ENCODE data around the gene EPHB1. TPM values are rescaled to one million over a fixed set of nuclear protein-coding genes. Genes with fewer than 3 reads are reported as not detected.
"Not testable (repeated sequence)": the region's sequence is repeated elsewhere in the genome, so short reads cannot be mapped to it uniquely, and the experiment has no call there.

The EPHB1 gene
- total RNA-seq, 4 donors from 2014 or later: 11.1 to 14.2 (median 13.0) TPM

DNA sequence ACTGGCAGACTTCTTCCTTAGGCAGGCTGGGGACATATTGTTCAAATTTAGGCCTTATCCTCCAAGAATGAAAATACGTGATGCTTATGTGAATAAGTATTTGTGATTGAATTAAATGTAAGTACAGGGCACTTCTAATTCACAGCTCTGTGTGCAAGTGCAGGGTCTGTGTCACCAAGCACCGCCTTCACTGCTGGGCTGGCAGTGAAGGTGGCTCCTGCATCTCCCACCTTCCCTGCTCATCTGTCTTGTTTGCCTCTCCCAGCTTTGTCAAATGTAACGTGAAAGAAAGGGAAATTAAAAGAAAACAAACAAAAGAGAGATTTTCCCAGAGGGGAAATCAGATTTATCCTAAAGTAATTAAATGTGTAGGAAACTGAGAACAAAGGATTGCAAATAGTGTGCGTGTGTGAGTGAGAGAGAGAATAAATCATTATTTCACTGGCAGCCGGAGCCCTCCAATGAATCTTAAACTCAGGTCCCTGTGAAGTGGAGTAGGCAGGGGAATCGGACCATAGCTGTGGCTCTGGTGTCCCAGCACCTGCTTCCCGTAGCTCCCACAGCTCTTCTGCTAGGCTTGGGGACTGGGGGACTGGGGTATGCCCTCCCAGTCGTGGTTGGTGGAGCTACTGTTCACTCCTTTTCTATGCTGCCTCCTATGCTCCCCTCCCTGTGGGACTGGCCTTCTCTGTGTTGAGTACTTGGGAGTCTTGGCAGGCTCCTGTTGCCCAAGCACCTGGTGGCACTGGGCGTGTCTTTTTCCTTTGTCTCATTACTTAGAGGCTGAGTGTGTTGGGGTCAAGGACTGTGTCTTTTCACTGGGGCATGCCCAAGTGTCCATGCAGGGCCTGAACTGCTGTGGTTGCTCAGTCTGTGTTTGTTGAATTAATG, 222.2 kb downstream of the EPHB1 start:
- 76 to 79% methylated on average over 9 of the region's 9 CpGs for WGBS, 2 donors
- H3K4me3 ChIP-seq (ENCODE audit: low read depth, poor library complexity, severe bottlenecking): no peak overlapping the region
- intact Hi-C loops (cut with DNase I; ENCODE audit: low total_unique reads): no loop called here
- DNase-seq (ENCODE audit: low spot score in 2 of 2): no peak
- TF ChIP-seq, protein P1, sequence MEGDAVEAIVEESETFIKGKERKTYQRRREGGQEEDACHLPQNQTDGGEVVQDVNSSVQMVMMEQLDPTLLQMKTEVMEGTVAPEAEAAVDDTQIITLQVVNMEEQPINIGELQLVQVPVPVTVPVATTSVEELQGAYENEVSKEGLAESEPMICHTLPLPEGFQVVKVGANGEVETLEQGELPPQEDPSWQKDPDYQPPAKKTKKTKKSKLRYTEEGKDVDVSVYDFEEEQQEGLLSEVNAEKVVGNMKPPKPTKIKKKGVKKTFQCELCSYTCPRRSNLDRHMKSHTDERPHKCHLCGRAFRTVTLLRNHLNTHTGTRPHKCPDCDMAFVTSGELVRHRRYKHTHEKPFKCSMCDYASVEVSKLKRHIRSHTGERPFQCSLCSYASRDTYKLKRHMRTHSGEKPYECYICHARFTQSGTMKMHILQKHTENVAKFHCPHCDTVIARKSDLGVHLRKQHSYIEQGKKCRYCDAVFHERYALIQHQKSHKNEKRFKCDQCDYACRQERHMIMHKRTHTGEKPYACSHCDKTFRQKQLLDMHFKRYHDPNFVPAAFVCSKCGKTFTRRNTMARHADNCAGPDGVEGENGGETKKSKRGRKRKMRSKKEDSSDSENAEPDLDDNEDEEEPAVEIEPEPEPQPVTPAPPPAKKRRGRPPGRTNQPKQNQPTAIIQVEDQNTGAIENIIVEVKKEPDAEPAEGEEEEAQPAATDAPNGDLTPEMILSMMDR (IDR thresholded peaks at IDR 0.05): no peak
- TF ChIP-seq POLR2A (IDR thresholded peaks at IDR 0.05): no peak

DNA sequence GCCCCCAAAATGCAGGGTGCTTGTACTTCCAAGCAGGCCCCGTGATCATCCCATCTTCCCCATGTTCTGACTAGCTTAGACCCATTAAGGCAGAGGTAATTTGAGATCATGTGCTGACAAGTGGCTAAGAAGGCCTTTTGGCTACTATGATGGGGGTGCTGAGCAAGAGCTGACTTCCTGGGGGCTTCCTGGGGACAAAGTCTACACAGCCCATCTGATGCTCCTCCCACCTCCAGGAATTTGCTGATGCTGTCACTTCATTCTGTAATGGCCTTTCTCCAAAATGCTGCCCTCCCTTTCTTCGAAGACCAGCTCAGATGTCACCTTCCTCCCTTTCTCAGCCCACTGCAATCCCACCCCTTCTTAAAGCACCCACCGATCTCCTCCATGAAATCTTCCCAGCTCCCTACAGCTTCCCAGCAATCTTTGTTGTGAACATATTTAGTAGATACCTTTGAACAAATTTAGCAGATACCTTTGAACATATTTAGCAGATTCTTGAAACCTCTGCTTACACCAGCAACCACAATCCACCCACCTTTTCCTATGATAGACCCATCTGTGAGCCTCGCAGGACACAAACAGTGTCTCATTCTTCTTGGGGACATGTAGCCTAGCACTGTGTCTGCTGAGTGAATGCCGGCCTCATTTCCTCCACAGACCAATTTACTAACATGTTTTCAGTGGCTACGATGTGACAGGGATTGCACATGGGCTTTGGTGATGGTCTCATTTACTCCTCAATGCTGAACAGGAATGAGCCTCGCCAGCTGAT, 223.3 kb downstream of the EPHB1 start:
- intact Hi-C loops (cut with DNase I; ENCODE audit: low total_unique reads): no loop called here
- 82 to 88% methylated on average over 7 of the region's 7 CpGs for WGBS, 2 donors
- H3K4me3 ChIP-seq (ENCODE audit: low read depth, poor library complexity, severe bottlenecking): no peak overlapping the region
- DNase-seq (ENCODE audit: low spot score in 2 of 2): no peak
- TF ChIP-seq, protein P1 (IDR thresholded peaks at IDR 0.05): no peak
- TF ChIP-seq POLR2A (IDR thresholded peaks at IDR 0.05): no peak

DNA sequence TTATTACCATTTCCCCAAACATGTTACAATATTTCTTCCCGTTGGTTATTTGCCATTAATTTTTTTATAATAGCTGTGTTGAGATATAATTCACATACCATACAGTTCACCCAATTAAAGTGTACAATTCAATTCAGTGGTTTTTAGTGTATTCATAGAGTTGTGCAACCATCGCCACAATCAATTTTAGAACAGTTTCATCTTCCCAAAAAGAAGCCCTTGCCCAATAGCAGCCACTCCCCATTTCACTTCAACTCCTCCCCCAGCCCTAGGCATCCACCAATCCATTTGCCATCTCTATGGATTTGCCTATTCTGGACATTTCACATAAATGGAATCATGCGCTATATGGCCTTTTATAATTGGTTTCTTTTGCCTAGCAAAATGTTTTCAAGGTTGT, 225.1 kb downstream of the EPHB1 start:
- intact Hi-C loops (cut with DNase I; ENCODE audit: low total_unique reads): no loop called here
- DNase-seq (ENCODE audit: low spot score in 2 of 2): no peak
- 75 to 76% methylated on average over 3 of the region's 3 CpGs for WGBS, 2 donors
- TF ChIP-seq, protein P1 (IDR thresholded peaks at IDR 0.05): no peak
- no peak for TF ChIP-seq POLR2A (IDR thresholded peaks at IDR 0.05)
- no peak overlapping the region for H3K4me3 ChIP-seq (ENCODE audit: low read depth, poor library complexity, severe bottlenecking)

GRCh38 chr3:135023996-135024658, 229.1 kb downstream of the EPHB1 start:
- intact Hi-C loops (cut with DNase I; ENCODE audit: low total_unique reads): no loop called here
- no peak for TF ChIP-seq POLR2A (IDR thresholded peaks at IDR 0.05)
- TF ChIP-seq, protein P1 (IDR thresholded peaks at IDR 0.05): no peak
- 59 to 68% methylated on average over 9 of the region's 9 CpGs for WGBS, 2 donors
- no peak for DNase-seq (ENCODE audit: low spot score in 2 of 2)
- no peak overlapping the region for H3K4me3 ChIP-seq (ENCODE audit: low read depth, poor library complexity, severe bottlenecking)

GRCh38 chr3:135030768-135031615, 235.9 kb downstream of the EPHB1 start:
- 32 to 46% methylated on average over 15 to 22 of the region's 27 CpGs for WGBS, 2 donors
- DNase-seq (ENCODE audit: low spot score in 2 of 2); H3K4me3 ChIP-seq (ENCODE audit: low read depth, poor library complexity, severe bottlenecking); intact Hi-C loops (cut with DNase I; ENCODE audit: low total_unique reads): not testable (repeated sequence)
